Measurements from ENCODE around the gene PCSK9.

PCSK9 gene

DNA sequence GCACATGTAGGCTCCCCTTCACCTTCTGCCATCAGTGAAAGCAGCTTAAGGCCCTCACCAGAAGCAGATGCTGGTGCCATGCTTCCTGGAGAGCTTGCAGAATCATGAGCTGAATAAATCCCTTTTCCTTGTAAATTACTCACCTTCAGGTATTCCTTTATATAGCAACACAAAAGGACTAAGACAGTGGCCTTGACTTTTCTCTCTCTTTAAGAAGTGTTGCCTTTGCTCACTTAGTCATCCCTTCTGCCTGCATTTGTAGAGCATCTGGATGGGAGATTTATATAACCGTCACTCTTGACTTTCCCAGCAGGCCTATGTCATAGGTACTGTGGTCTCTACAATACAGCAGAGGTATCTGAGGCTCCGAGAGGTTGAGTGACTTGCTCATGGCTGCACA lies 3.7 kb downstream of the PCSK9 start:
- no peaks in the 10 kb centered on the region for H3K9me3 Mint-ChIP-seq
- no peak for DNase-seq
- peaks cover 2% of the 10 kb centered on the region for H3K4me1 Mint-ChIP-seq
- no peak overlapping the region for H3K4me3 Mint-ChIP-seq
- no peak overlapping the region for H3K27ac Mint-ChIP-seq
- H3K36me3 Mint-ChIP-seq, result no peaks in the 10 kb centered on the region
- CTCF ChIA-PET, result interaction anchor here (1.2 kb wide), 1 partner anchor 22 kb away, joined by 3 read pairs; no protein-coding TSS in a partner anchor
- H3K27me3 Mint-ChIP-seq, result peaks cover 57% of the 10 kb centered on the region

DNA sequence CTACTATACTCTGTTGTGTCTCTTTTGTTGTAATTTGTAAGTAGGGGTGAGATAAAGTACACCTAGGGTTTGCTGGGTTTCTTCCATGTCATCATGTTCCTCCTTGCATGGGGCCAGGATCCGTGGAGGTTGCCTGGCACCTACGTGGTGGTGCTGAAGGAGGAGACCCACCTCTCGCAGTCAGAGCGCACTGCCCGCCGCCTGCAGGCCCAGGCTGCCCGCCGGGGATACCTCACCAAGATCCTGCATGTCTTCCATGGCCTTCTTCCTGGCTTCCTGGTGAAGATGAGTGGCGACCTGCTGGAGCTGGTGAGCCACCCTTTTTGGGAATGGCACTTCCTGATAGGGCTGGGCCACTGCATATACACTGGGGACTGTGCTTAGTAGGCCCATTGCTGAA lies 4.4 kb downstream of the PCSK9 start:
- no peaks in the 10 kb centered on the region for H3K36me3 Mint-ChIP-seq
- peaks cover 49% of the 10 kb centered on the region for H3K27me3 Mint-ChIP-seq
- no peak for DNase-seq
- peaks cover 2% of the 10 kb centered on the region for H3K4me1 Mint-ChIP-seq
- H3K27ac Mint-ChIP-seq, result no peak overlapping the region
- H3K9me3 Mint-ChIP-seq, result no peaks in the 10 kb centered on the region
- CTCF ChIA-PET, result no interaction called here
- no peak overlapping the region for H3K4me3 Mint-ChIP-seq

DNA sequence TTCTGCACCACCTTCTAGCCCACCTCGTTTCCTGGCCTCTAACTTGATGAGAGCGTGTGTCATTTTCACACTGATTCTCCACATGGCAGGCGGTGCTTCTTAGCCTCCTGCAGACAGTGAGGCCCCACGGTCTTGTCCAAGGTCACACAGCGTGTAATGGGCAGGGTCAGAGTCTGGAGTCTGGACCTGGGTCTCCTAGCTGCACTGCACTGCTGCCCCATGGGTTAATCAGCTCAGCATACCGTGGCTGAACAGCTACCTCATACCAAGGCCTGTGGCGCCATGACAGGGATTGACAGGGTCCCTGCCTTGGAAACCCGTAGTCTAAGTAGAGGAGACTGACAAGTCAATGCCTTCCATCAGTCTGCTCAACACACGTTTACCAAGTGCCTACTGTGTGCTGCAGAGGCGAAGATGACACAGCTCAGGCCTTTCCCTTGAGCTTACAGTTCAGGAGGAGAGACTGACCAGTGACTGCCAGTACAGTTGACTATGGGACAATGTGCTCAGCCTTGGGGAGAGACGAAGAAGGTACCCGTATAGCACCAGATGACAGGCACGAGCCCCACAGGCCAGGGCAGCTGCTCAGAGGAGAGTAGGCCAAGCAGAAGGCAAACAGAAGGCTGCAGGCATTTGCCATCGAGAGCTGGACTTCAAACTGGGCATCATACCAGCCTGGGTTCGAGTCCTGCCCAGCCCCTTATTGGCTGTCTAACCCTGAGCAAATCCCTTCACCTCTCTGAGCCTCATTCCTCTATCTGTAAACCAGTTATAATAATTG lies 5.5 kb downstream of the PCSK9 start:
- H3K9me3 Mint-ChIP-seq, result no peaks in the 10 kb centered on the region
- peaks cover 44% of the 10 kb centered on the region for H3K27me3 Mint-ChIP-seq
- H3K36me3 Mint-ChIP-seq, result no peaks in the 10 kb centered on the region
- H3K4me3 Mint-ChIP-seq, result no peak overlapping the region
- CTCF ChIA-PET, result interaction anchor here (0.6 to 1.1 kb wide), 2 partner anchors 34 to 98 kb away, joined by 3 read pairs; no protein-coding TSS in a partner anchor
- no peak overlapping the region for H3K27ac Mint-ChIP-seq
- DNase-seq, result no peak
- peaks cover 2% of the 10 kb centered on the region for H3K4me1 Mint-ChIP-seq

DNA sequence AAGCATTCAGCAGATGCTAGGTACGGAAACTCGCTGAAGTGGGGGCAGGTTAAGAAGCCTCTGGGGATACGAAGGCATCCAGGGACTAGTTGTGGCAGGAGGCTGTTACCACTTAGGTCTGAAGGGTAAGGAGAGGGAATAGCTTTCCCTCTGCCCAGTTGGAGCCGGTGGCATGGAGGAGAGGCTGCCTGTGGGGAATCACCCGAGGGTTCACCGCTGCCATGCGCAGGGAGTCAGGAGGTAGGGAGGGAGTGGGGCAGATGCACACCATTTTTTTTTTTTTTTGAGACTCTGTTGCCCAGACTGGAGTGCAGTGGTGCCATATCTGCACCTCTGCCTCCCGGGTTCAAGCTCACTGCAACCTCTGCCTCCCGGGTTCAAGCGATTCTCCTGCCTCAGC lies 6.1 kb downstream of the PCSK9 start:
- Mint-ChIP-seq H3K4me1 (no peaks in the 10 kb centered on the region), H3K27ac (no peak overlapping the region), H3K4me3 (no peak overlapping the region), H3K36me3 (no peaks in the 10 kb centered on the region), H3K27me3 (peaks cover 37% of the 10 kb centered on the region), H3K9me3 (no peaks in the 10 kb centered on the region)
- CTCF ChIA-PET, result interaction anchor here (1.1 kb wide), 1 partner anchor 98 kb away, joined by 3 read pairs; no protein-coding TSS in a partner anchor
- DNase-seq, result no peak

DNA sequence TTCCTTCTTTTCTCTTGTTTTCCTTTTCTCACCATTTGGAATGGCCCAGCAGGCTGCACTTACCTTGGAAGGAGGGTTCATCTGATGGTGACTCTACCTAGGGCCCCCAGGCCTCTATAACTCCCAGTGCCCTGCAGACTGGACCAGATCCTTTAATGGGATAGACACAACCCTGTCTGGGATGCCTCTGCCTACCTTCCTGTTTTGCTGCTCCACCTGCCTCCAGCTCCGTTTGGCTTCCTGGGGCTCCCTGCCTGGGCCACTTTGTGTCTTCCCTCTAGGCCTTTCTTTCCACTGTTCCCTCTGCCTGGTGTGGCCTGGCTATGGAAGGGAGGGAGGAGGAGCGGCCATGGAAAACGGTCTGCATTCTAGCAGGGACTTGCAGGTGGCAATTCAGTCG lies 7.5 kb downstream of the PCSK9 start:
- Mint-ChIP-seq H3K4me3 (no peak overlapping the region), H3K27ac (no peak overlapping the region), H3K36me3 (no peaks in the 10 kb centered on the region), H3K4me1 (no peaks in the 10 kb centered on the region), H3K9me3 (no peaks in the 10 kb centered on the region), H3K27me3 (peaks cover 23% of the 10 kb centered on the region)
- CTCF ChIA-PET, result no interaction called here
- DNase-seq, result no peak

DNA sequence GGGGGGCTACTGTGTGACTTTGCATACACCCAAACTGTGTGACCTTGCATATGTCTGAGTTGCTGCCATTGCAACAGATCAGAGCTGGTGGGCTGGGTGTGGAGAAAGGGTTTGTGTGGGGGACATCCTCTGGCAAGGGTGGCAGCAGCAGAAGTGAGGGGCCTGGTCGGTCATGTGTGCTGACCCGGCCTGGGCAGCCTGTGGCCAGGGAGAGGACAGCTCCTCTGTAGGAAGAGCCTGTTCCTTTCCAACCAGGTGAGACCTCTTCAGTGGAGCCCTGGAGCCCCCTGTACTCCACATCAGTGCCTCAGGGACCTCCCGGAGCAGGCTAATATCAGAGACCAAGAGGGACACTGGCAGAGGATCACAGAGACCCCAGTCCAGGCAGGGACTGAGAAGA lies 8.3 kb downstream of the PCSK9 start:
- CTCF ChIA-PET, result no interaction called here
- H3K4me3 Mint-ChIP-seq, result no peak overlapping the region
- no peak for DNase-seq
- no peak overlapping the region for H3K27ac Mint-ChIP-seq
- peaks cover 19% of the 10 kb centered on the region for H3K27me3 Mint-ChIP-seq
- H3K36me3 Mint-ChIP-seq, result no peaks in the 10 kb centered on the region
- H3K9me3 Mint-ChIP-seq, result no peaks in the 10 kb centered on the region
- no peaks in the 10 kb centered on the region for H3K4me1 Mint-ChIP-seq

DNA sequence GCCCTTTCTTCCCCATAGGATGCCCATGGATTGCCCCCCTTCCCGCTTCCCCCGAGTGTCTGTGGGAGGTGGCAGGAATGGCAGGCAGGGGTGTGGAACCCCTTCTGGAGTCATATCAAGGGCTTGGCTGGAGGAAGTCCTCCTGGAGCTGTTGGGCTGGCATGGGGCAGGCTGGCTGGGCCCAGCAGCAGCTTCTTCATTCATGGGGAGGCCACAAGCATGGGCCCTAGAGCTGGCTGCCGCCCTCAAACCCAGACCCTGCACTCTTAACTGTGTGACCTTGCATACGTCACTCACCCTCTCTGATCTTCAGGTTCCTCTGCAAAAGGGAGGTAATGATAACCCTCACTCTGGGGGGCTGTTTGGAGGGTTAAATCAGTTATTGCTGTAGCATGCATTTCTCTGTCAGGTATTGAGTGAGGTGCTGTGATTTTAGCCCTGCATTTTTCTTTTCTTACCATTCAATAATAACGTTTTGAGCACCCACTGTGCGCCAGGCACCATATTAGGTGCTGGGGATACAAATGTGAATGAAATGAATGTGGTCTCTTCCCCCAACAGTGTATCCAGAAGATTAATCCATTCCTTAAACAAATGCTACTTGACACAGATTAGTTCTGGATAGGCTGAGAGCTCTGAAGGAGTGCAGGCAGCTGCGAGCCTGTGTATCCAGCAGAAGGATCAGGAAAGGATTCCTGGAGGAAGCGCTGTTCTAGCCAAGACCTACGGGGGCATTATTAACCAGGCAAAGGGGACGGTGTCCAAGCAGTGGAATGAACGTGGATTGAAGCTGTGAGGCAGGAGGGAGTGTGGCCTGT lies 9.3 kb downstream of the PCSK9 start:
- Mint-ChIP-seq H3K27ac (no peak overlapping the region), H3K4me3 (no peak overlapping the region), H3K36me3 (no peaks in the 10 kb centered on the region), H3K27me3 (peaks cover 14% of the 10 kb centered on the region), H3K4me1 (no peaks in the 10 kb centered on the region), H3K9me3 (no peaks in the 10 kb centered on the region)
- CTCF ChIA-PET, result no interaction called here
- DNase-seq, result no peak

DNA sequence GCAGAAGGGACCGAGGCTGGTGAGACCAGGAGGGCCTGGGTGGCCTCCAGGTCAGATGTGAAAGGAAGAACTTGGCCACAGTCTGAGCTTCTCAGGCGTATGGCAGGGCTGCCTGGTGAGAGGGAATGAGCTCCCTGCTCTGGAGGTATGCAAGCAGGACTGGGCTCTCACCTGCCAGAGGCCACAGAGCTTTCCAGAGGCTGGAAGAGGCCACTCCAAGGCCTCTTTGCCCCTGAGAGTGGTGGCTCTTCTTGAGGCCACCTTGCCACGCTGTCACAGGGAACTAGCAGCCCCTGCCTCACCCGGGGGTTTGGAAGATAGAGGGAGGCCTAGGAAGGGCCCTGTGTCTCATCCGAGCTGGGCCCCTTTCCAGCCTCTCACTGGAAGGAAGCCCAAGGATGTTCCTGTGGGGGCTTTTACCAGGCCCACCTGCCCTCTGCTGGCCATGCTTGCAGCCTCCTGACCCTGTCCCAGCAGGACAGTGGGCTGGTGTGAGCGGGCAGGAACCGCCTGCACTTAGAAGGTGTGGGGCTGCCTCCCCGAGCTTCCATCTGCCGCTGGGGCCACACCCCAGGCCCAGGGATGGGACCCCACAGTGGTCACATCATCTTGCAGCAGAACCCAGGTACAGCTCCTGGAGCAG lies 10.0 kb downstream of the PCSK9 start:
- CTCF ChIA-PET, result interaction anchor here (1.2 kb wide), 1 partner anchor 10 kb away, joined by 3 read pairs; the partner anchor contains the start of gene PCSK9
- no peak overlapping the region for H3K4me3 Mint-ChIP-seq
- no peak for DNase-seq
- H3K4me1 Mint-ChIP-seq, result no peaks in the 10 kb centered on the region
- no peak overlapping the region for H3K27ac Mint-ChIP-seq
- no peaks in the 10 kb centered on the region for H3K9me3 Mint-ChIP-seq
- H3K27me3 Mint-ChIP-seq, result peaks cover 14% of the 10 kb centered on the region
- H3K36me3 Mint-ChIP-seq, result no peaks in the 10 kb centered on the region

DNA sequence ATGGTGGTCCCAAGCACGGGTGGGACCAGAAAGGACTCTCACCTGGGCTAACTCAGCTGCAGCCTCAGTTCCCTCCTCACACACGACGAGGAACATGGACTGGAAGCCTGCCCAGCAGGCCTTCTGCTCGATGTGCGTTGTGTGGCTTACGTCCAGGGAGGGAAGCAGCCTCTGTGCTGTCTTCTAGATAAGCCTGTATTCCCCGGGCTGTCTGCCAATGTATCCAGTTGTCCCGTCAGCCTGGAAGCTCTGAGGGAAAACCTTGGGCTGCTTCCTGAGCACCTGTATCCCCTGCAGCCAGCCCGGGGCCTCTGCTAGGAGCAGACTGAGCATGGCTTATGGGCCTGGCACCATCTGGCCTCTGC lies 10.5 kb downstream of the PCSK9 start:
- Mint-ChIP-seq H3K4me1 (no peaks in the 10 kb centered on the region), H3K36me3 (no peaks in the 10 kb centered on the region), H3K27ac (no peak overlapping the region), H3K27me3 (peaks cover 14% of the 10 kb centered on the region), H3K4me3 (no peak overlapping the region), H3K9me3 (no peaks in the 10 kb centered on the region)
- CTCF ChIA-PET, result interaction anchor here (1.2 kb wide), 1 partner anchor 11 kb away, joined by 3 read pairs; the partner anchor contains the start of gene PCSK9
- DNase-seq, result no peak

DNA sequence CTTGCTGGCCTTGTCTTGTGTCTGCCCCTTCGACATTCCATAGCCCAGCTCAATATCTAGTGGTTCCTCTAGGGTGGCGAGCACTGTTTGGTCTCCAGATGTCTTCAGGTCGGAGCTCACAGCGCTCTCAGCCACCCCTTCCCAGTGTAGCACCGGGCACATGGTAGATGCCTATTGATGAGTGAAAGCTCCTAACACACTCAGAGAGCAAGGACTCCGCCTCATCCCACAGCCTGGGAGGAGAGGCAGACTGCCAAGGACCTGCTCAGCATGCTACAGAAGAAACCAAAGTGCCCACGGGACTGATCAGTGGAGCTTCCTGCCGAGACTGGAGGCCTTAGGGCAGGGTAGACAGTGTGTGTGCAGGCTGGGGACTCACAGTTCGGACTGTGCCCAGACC lies 10.9 kb downstream of the PCSK9 start:
- CTCF ChIA-PET, result interaction anchor here (1.2 kb wide), 1 partner anchor 11 kb away, joined by 3 read pairs; the partner anchor contains the start of gene PCSK9
- no peaks in the 10 kb centered on the region for H3K36me3 Mint-ChIP-seq
- no peak for DNase-seq
- no peaks in the 10 kb centered on the region for H3K4me1 Mint-ChIP-seq
- peaks cover 14% of the 10 kb centered on the region for H3K27me3 Mint-ChIP-seq
- no peak overlapping the region for H3K27ac Mint-ChIP-seq
- H3K9me3 Mint-ChIP-seq, result no peaks in the 10 kb centered on the region
- no peak overlapping the region for H3K4me3 Mint-ChIP-seq

DNA sequence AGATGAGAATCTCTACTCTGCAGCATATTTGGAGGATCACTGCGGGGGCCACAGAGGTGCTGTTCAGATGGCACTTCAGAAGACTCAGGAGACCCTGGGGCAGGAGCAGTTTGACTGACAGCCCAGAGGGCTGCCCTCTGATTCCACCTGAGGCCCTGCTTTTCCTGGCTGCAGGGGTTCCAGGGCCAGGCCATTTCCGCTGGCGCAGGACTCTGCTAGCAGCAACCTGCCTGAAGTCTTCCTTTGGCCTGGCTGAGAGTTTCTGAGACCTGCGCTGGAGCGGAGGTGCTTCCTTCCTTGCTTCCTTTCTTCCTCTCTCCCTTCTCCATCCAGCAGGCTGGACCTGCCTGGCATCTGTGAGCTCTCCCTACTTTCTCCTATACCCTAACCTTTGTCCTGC lies 11.8 kb downstream of the PCSK9 start:
- Mint-ChIP-seq H3K4me1 (no peaks in the 10 kb centered on the region), H3K4me3 (no peak overlapping the region), H3K27me3 (peaks cover 10% of the 10 kb centered on the region), H3K27ac (no peak overlapping the region), H3K36me3 (no peaks in the 10 kb centered on the region), H3K9me3 (no peaks in the 10 kb centered on the region)
- DNase-seq, result no peak
- CTCF ChIA-PET, result no interaction called here

DNA sequence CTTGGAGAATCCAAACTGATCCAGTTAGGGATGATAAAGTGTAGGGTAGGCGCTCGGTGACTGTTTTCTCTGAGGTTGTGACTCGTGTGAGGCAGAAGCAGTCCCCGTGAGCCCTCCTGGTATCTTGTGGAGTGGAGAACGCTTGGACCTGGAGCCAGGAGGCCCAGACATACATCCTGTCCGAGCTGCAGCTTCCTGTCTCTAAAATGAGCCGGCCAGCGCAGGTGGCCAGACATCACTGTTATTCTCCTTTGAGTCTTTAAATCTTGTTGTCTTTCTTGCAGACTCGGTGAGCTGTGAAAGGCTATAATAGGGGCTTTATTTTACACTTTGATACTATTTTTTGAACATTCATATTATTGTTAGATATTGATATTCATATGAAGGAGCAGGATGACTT lies 12.3 kb downstream of the PCSK9 start:
- no peak overlapping the region for H3K27ac Mint-ChIP-seq
- no peaks in the 10 kb centered on the region for H3K9me3 Mint-ChIP-seq
- H3K27me3 Mint-ChIP-seq, result peaks cover 6% of the 10 kb centered on the region
- no peak overlapping the region for H3K4me3 Mint-ChIP-seq
- CTCF ChIA-PET, result no interaction called here
- no peaks in the 10 kb centered on the region for H3K36me3 Mint-ChIP-seq
- no peaks in the 10 kb centered on the region for H3K4me1 Mint-ChIP-seq
- no peak for DNase-seq

DNA sequence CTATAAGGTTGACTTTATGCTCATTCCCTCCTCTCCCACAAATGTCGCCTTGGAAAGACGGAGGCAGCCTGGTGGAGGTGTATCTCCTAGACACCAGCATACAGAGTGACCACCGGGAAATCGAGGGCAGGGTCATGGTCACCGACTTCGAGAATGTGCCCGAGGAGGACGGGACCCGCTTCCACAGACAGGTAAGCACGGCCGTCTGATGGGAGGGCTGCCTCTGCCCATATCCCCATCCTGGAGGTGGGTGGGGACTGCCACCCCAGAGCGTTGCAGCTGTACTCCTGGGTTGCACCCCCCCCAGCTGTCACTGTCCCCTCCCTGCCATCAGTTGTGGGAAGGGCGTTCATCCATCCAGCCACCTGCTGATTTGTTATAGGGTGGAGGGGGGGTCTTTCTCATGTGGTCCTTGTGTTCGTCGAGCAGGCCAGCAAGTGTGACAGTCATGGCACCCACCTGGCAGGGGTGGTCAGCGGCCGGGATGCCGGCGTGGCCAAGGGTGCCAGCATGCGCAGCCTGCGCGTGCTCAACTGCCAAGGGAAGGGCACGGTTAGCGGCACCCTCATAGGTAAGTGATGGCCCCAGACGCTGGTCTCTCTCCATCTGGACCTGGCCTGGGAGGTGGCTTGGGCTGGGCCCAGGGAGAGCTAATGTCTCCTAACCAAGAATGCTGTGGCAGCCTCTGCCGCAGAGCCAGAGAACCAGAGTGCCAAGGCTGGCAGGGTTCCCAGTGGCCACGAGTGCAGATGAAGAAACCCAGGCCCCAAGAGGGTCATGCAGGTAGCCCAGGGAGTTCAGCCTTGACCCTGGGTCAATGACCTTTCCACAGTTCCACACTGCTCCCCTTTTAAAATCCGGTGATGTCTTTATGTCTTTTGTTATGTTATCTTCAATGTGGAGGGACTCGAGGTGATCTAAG lies 13.1 kb downstream of the PCSK9 start:
- no peaks in the 10 kb centered on the region for H3K9me3 Mint-ChIP-seq
- peaks cover 5% of the 10 kb centered on the region for H3K27me3 Mint-ChIP-seq
- CTCF ChIA-PET, result no interaction called here
- H3K4me3 Mint-ChIP-seq, result no peak overlapping the region
- DNase-seq, result no peak
- no peaks in the 10 kb centered on the region for H3K4me1 Mint-ChIP-seq
- H3K27ac Mint-ChIP-seq, result no peak overlapping the region
- H3K36me3 Mint-ChIP-seq, result no peaks in the 10 kb centered on the region
